MG63 (cell line): ENCODE results near the gene FBXL22. TPM values are rescaled to one million over a fixed set of nuclear protein-coding genes. Genes with fewer than 3 reads are reported as not detected.
A peak's percentile ranks its signal among the peaks of the same experiment; 100 is the strongest.

ENCODE experiments used
- DNase-seq: peaks from one replicate; pipeline ENCODE4 v3.0.0-alpha.2; 2020
- H3K27me3 ChIP-seq: fragments of 250-450 bp; sonication (Bioruptor Pico); 2 replicates; pipeline ENCODE4 v1.5.1; 2020; ENCODE audit warnings: mild to moderate bottlenecking, moderate library complexity
- H3K36me3 ChIP-seq: fragments of 250-450 bp; sonication (Bioruptor Pico); 2 replicates; pipeline ENCODE4 v1.5.1; 2020; ENCODE audit warnings: mild to moderate bottlenecking, moderate library complexity
- H3K4me3 ChIP-seq: fragments of 250-450 bp; sonication (Bioruptor Pico); 2 replicates; pipeline ENCODE4 v1.5.1; 2020; ENCODE audit warnings: mild to moderate bottlenecking, moderate library complexity
- H3K9me3 ChIP-seq: fragments of 250-450 bp; sonication (Bioruptor Pico); 2 replicates; pipeline ENCODE4 v1.5.1; 2020; ENCODE audit warnings: mild to moderate bottlenecking, moderate library complexity
- total RNA-seq: library from RNA; depleted of rRNA; stranded (reverse); fragments of >200 nt; shearing (Covaris generic); gene quantifications from 2 replicates; pipeline ENCODE4 v1.2.3, GENCODE V29; 2014; ENCODE audit warnings: low replicate concordance

FBXL22 gene
- total RNA-seq, 1 experiment from 2014 or later, result not detected

GRCh38 chr15:63582718-63583426 is 14.3 kb upstream of the FBXL22 start:
- Histone ChIP-seq H3K9me3 (no peaks in the 10 kb centered on the region; the same call in 1 of the 2 replicates), H3K36me3 (peaks cover 41% of the 10 kb centered on the region), H3K4me3 (no peak overlapping the region), H3K27me3 (no peaks in the 10 kb centered on the region)
- DNase-seq, result no peak

- no peaks in the 10 kb centered on the region; the same call in 1 of the 2 replicates for H3K9me3 ChIP-seq
- no peak overlapping the region for H3K4me3 ChIP-seq
- H3K36me3 ChIP-seq, result peaks cover 80% of the 10 kb centered on the region
- DNase-seq, result no peak
- H3K27me3 ChIP-seq, result no peaks in the 10 kb centered on the region
Measured at GRCh38 chr15:63586790-63587189, 10.4 kb upstream of the FBXL22 start.

- Histone ChIP-seq H3K36me3 (peaks cover 77% of the 10 kb centered on the region), H3K4me3 (no peak overlapping the region), H3K9me3 (no peaks in the 10 kb centered on the region; the same call in 1 of the 2 replicates), H3K27me3 (no peaks in the 10 kb centered on the region)
- DNase-seq, result no peak
Measured at GRCh38 chr15:63587527-63587926, 9.7 kb upstream of the FBXL22 start.

GRCh38 chr15:63588826-63589225 is 8.4 kb upstream of the FBXL22 start:
- no peak for DNase-seq
- Histone ChIP-seq H3K27me3 (no peaks in the 10 kb centered on the region), H3K9me3 (no peaks in the 10 kb centered on the region), H3K36me3 (peaks cover 83% of the 10 kb centered on the region), H3K4me3 (no peak overlapping the region)

- no peak for DNase-seq
- no peaks in the 10 kb centered on the region for H3K27me3 ChIP-seq
- no peak overlapping the region for H3K4me3 ChIP-seq
Measured at GRCh38 chr15:63593705-63594671, 3.2 kb upstream of the FBXL22 start.

GRCh38 chr15:63595065-63595464 is 2.1 kb upstream of the FBXL22 start:
- Histone ChIP-seq H3K36me3 (peaks cover 38% of the 10 kb centered on the region), H3K4me3 (no peak overlapping the region), H3K9me3 (no peaks in the 10 kb centered on the region), H3K27me3 (no peaks in the 10 kb centered on the region)
- no peak for DNase-seq

More at GRCh38 chr15:63593705-63594671, 3.2 kb upstream of the FBXL22 start:
- Histone ChIP-seq H3K9me3 (no peaks in the 10 kb centered on the region), H3K36me3 (peaks cover 48% of the 10 kb centered on the region)

GRCh38 chr15:63595688-63596087 is 1.5 kb upstream of the FBXL22 start:
- no peak overlapping the region for H3K4me3 ChIP-seq
- DNase-seq, result no peak
- H3K27me3 ChIP-seq, result no peaks in the 10 kb centered on the region
- no peaks in the 10 kb centered on the region for H3K9me3 ChIP-seq
- peaks cover 31% of the 10 kb centered on the region for H3K36me3 ChIP-seq

- H3K36me3 ChIP-seq, result peaks cover 22% of the 10 kb centered on the region
- no peaks in the 10 kb centered on the region for H3K27me3 ChIP-seq
- no peaks in the 10 kb centered on the region for H3K9me3 ChIP-seq
- H3K4me3 ChIP-seq, result no peak overlapping the region
- no peak for DNase-seq
Measured at GRCh38 chr15:63596676-63597037, 530 bp upstream of the FBXL22 start.

GRCh38 chr15:63597821-63598220 is 634 bp downstream of the FBXL22 start:
- H3K36me3 ChIP-seq, result peaks cover 20% of the 10 kb centered on the region
- DNase-seq, result no peak
- H3K27me3 ChIP-seq, result no peaks in the 10 kb centered on the region
- H3K4me3 ChIP-seq, result no peak overlapping the region
- no peaks in the 10 kb centered on the region for H3K9me3 ChIP-seq

- no peak for DNase-seq
- Histone ChIP-seq H3K4me3 (no peak overlapping the region), H3K9me3 (no peaks in the 10 kb centered on the region), H3K36me3 (peaks cover 11% of the 10 kb centered on the region), H3K27me3 (no peaks in the 10 kb centered on the region)
Measured at GRCh38 chr15:63598473-63599400, 1.6 kb downstream of the FBXL22 start.

GRCh38 chr15:63599401-63600000 is 2.3 kb downstream of the FBXL22 start:
- peak; percentile 72 for DNase-seq
- Histone ChIP-seq H3K9me3 (no peaks in the 10 kb centered on the region), H3K4me3 (peak overlapping the region; percentile 74), H3K36me3 (peaks cover 3% of the 10 kb centered on the region), H3K27me3 (no peaks in the 10 kb centered on the region)

GRCh38 chr15:63600001-63600615 is 2.9 kb downstream of the FBXL22 start:
- DNase-seq, result peak; percentile 34
- H3K9me3 ChIP-seq, result no peaks in the 10 kb centered on the region

GRCh38 chr15:63600616-63601025 is 3.4 kb downstream of the FBXL22 start:
- peak; percentile 95 for DNase-seq
- no peaks in the 10 kb centered on the region for H3K27me3 ChIP-seq
- H3K4me3 ChIP-seq, result peak overlapping the region; percentile 74
- no peaks in the 10 kb centered on the region for H3K9me3 ChIP-seq
- no peaks in the 10 kb centered on the region; the same call in 1 of the 2 replicates for H3K36me3 ChIP-seq

More at GRCh38 chr15:63600001-63600615, 2.9 kb downstream of the FBXL22 start:
- no peaks in the 10 kb centered on the region; the same call in 1 of the 2 replicates for H3K36me3 ChIP-seq
- no peaks in the 10 kb centered on the region for H3K27me3 ChIP-seq
- H3K4me3 ChIP-seq, result peak overlapping the region; percentile 74

- no peaks in the 10 kb centered on the region for H3K9me3 ChIP-seq
- H3K27me3 ChIP-seq, result no peaks in the 10 kb centered on the region
- H3K36me3 ChIP-seq, result no peaks in the 10 kb centered on the region
- DNase-seq, result peak; percentile 57
- peak overlapping the region; percentile 74 for H3K4me3 ChIP-seq
Measured at GRCh38 chr15:63601026-63601703, 4.0 kb downstream of the FBXL22 start.

- Histone ChIP-seq H3K36me3 (no peaks in the 10 kb centered on the region), H3K27me3 (no peaks in the 10 kb centered on the region), H3K4me3 (peak overlapping the region; percentile 74), H3K9me3 (no peaks in the 10 kb centered on the region)
- DNase-seq, result no peak
Measured at GRCh38 chr15:63601704-63602185, 4.6 kb downstream of the FBXL22 start.
